ENCODE results near the gene NEURL2. TPM values are rescaled to one million over a fixed set of nuclear protein-coding genes. Genes with fewer than 3 reads are reported as not detected.
A peak's percentile ranks its signal among the peaks of the same experiment; 100 is the strongest.

NEURL2 gene
- polyA plus RNA-seq, 3 donors = 0.14 to 1.1 TPM; not detected in 1

DNA sequence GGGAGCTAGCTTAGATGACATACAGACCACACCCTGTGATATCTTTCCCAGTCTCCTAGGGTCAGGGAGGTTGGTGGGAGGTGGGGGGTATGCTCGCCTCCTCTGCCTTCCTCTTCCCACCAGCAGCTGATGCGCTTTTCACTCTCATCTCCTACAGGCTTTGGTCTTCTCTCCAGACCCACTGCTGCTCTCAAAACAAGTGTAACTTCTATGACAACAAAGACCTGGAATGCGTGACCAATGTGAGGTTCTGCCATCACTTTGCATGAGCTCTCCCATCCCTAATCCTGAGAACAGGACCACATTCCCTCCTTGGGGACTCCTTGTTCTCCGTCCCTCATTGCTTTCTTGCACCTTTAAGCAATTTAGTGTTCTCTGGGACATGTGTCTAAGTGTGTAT is 2.8 kb upstream of the NEURL2 start:
- Histone ChIP-seq H3K79me2 (ENCODE audit: insufficient read depth, low read length) (peaks cover 47% of the 10 kb centered on the region), H3K9ac (ENCODE audit: insufficient read depth, low read length, poor library complexity, severe bottlenecking) (no peak overlapping the region), H4K20me1 (ENCODE audit: insufficient read depth, low read length) (peaks cover 42% of the 10 kb centered on the region), H2AFZ (ENCODE audit: insufficient read depth, low read depth, low read length, poor library complexity, severe bottlenecking) (no peak overlapping the region), H3K27me3 (ENCODE audit: control insufficient read depth in 2 of 2, insufficient read depth in 2 of 2, low read length in 2 of 2) (no peaks in the 10 kb centered on the region), H3K4me3 (replicated peaks in 1 of 3; ENCODE audit: low read depth in 2 of 3, low read length in 3 of 3) (no peak overlapping the region), H3K27ac (ENCODE audit: low read depth in 1 of 2, low read length in 2 of 2) (peak overlapping the region in 1 of 2 donors; percentile 39), H3K4me2 (replicated peaks; ENCODE audit: extremely low read depth, low read length, poor library complexity, severe bottlenecking) (no peak overlapping the region), H3K9me3 (replicated peaks in 1 of 2; ENCODE audit: control insufficient read depth in 1 of 2, insufficient read depth in 1 of 2, low read length in 2 of 2) (no peaks in the 10 kb centered on the region), H3K36me3 (replicated peaks in 1 of 2; ENCODE audit: control insufficient read depth in 1 of 2, insufficient read depth in 2 of 2, low read length in 2 of 2) (peaks cover 50 to 60% of the 10 kb centered on the region in 2 donors), H3K4me1 (ENCODE audit: control insufficient read depth in 1 of 2, insufficient read depth in 2 of 2, low read length in 2 of 2) (peaks cover 36 to 46% of the 10 kb centered on the region in 2 donors)
- H3K36me3 Mint-ChIP-seq = peaks cover 53 to 56% of the 10 kb centered on the region in 2 donors
- H3K27ac Mint-ChIP-seq = peak overlapping the region in 4 of 7 donors; percentile 21 to 91 (median 59)
- H3K27me3 Mint-ChIP-seq (ENCODE audit: low read depth in 3 of 3) = no peaks in the 10 kb centered on the region
- intact Hi-C loops (cut with micrococcal nuclease) = loop anchor here (2.0 to 5.0 kb wide), 2 partner anchors 17 to 37 kb away; partner anchors contain the start of genes ACOT8 (in 1 of the 2) and ZSWIM3 (in 1 of the 2)
- H3K4me3 Mint-ChIP-seq = no peak overlapping the region
- TF ChIP-seq, protein P1, sequence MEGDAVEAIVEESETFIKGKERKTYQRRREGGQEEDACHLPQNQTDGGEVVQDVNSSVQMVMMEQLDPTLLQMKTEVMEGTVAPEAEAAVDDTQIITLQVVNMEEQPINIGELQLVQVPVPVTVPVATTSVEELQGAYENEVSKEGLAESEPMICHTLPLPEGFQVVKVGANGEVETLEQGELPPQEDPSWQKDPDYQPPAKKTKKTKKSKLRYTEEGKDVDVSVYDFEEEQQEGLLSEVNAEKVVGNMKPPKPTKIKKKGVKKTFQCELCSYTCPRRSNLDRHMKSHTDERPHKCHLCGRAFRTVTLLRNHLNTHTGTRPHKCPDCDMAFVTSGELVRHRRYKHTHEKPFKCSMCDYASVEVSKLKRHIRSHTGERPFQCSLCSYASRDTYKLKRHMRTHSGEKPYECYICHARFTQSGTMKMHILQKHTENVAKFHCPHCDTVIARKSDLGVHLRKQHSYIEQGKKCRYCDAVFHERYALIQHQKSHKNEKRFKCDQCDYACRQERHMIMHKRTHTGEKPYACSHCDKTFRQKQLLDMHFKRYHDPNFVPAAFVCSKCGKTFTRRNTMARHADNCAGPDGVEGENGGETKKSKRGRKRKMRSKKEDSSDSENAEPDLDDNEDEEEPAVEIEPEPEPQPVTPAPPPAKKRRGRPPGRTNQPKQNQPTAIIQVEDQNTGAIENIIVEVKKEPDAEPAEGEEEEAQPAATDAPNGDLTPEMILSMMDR (IDR thresholded peaks at IDR 0.05) = no peak
- WGBS (ENCODE audit: insufficient coverage) = 94% methylated on average over 3 of the region's 4 CpGs
- H3K4me1 Mint-ChIP-seq = peaks cover 33% of the 10 kb centered on the region
- DNase-seq = no peak
- peaks cover 0 to 2% (median 0%) of the 10 kb centered on the region in 7 donors for H3K9me3 Mint-ChIP-seq

DNA sequence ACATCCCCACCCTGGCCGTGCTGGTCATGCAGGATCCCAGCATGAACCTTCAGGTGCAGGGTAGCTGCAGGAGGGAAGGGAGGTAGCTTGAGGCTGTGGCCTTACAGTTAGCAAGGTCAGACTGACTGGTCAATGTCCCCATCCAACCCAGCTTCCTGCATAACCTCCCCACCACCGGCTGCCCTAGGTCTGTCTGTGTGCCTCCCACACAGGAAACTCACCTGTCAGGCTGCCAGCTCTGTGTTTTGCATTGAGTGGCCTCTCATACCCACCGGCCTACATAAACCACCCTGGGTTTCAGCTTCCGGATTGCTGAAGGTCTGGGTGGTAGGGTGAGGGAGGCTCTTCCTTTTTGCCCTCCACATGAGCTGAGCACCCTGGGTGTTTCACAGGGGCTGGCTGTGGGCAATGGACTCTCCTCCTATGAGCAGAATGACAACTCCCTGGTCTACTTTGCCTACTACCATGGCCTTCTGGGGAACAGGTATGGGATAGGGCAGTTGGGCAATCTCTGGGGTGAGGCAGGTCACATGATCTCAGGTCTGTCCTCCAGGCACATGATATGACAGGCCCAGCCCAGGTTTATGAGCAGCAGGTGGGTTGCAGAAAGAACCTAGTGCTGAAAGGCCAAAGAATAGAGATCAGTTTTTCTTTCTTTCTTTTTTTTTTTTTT is 2.0 kb upstream of the NEURL2 start:
- peak overlapping the region; percentile 27 for H3K9ac ChIP-seq (ENCODE audit: insufficient read depth, low read length, poor library complexity, severe bottlenecking)
- H2AFZ ChIP-seq (ENCODE audit: insufficient read depth, low read depth, low read length, poor library complexity, severe bottlenecking) = no peak overlapping the region
- H3K36me3 ChIP-seq (replicated peaks in 1 of 2; ENCODE audit: control insufficient read depth in 1 of 2, insufficient read depth in 2 of 2, low read length in 2 of 2) = peaks cover 41 to 51% of the 10 kb centered on the region in 2 donors
- intact Hi-C loops (cut with micrococcal nuclease) = loop anchor here (2.0 to 5.0 kb wide), 2 partner anchors 18 to 36 kb away; partner anchors contain the start of genes ACOT8 (in 1 of the 2) and ZSWIM3 (in 1 of the 2)
- peaks cover 47% of the 10 kb centered on the region for H3K79me2 ChIP-seq (ENCODE audit: insufficient read depth, low read length)
- H3K4me3 ChIP-seq (replicated peaks in 1 of 3; ENCODE audit: low read depth in 2 of 3, low read length in 3 of 3) = peak overlapping the region in 2 of 3 experiments; percentile 7 to 95
- H3K4me2 ChIP-seq (replicated peaks; ENCODE audit: extremely low read depth, low read length, poor library complexity, severe bottlenecking) = peak overlapping the region; percentile 99
- peaks cover 33% of the 10 kb centered on the region for H4K20me1 ChIP-seq (ENCODE audit: insufficient read depth, low read length)
- no peaks in the 10 kb centered on the region for H3K27me3 ChIP-seq (ENCODE audit: control insufficient read depth in 2 of 2, insufficient read depth in 2 of 2, low read length in 2 of 2)
- H3K36me3 Mint-ChIP-seq = peaks cover 44 to 51% of the 10 kb centered on the region in 2 donors
- DNase-seq = no peak
- H3K9me3 ChIP-seq (replicated peaks in 1 of 2; ENCODE audit: control insufficient read depth in 1 of 2, insufficient read depth in 1 of 2, low read length in 2 of 2) = no peaks in the 10 kb centered on the region
- peak overlapping the region; percentile 59 to 87 for H3K27ac ChIP-seq (ENCODE audit: low read depth in 1 of 2, low read length in 2 of 2)
- peaks cover 33% of the 10 kb centered on the region for H3K4me1 Mint-ChIP-seq
- H3K9me3 Mint-ChIP-seq = peaks cover 0 to 2% (median 0%) of the 10 kb centered on the region in 7 donors
- WGBS (ENCODE audit: insufficient coverage) = 20% methylated on average over 1 of the region's 4 CpGs
- H3K27me3 Mint-ChIP-seq (ENCODE audit: low read depth in 3 of 3) = no peaks in the 10 kb centered on the region
- peaks cover 36 to 46% of the 10 kb centered on the region in 2 donors for H3K4me1 ChIP-seq (ENCODE audit: control insufficient read depth in 1 of 2, insufficient read depth in 2 of 2, low read length in 2 of 2)
- H3K4me3 Mint-ChIP-seq = peak overlapping the region; percentile 91 to 93
- TF ChIP-seq, protein P1 (IDR thresholded peaks at IDR 0.05) = no peak
- H3K27ac Mint-ChIP-seq = peak overlapping the region; percentile 84 to 96 (median 90)
